Fibroblast of the aortic adventitia (primary cell): ENCODE results near the gene PDGFB. TPM values are rescaled to one million over a fixed set of nuclear protein-coding genes. Genes with fewer than 3 reads are reported as not detected.
A peak's percentile ranks its signal among the peaks of the same experiment; 100 is the strongest.

Experiments
- DNase-seq: peaks from one replicate; pipeline ENCODE4 v3.0.0-alpha.2; 2010; ENCODE audit warnings: low read depth
- H3K4me3 ChIP-seq: 2 replicates; pipeline ENCODE4 v1.5.1; 2011; ENCODE audit warnings: low read depth, mild to moderate bottlenecking, control low read depth, low read length, moderate library complexity
- total RNA-seq: library from RNA; depleted of rRNA; stranded (reverse); fragments of >200 nt; gene quantifications from 2 replicates; pipeline ENCODE4 v1.2.3, GENCODE V29; 2012; ENCODE audit warnings: low replicate concordance
- TF ChIP-seq, protein P1 (sequence below): IDR thresholded peaks from 2 replicates; pipeline ENCODE4 v1.5.1; 2011; ENCODE audit warnings: mild to moderate bottlenecking, low read length, control low read depth, inconsistent platforms; ENCODE audit not compliant: insufficient read depth

The PDGFB gene
- total RNA-seq, 1 donor: 0.09 TPM

DNA sequence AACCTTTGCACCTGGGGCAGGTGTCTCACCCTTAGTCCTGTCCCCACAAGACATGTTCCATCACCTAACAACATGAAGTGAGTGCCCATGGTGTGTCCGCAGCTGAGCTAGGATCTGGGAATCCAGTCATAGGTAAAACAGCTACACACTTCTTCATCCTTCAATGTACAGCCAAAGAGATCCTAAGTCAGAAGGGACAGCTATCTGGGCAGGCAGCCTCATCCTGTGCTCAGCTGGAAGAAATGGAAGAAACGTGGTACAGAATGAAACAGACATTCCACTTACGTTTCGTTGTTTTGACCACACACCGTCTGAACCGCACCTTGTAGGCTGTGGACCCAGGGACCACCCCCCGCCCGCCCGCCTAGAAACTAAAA is 30.8 kb downstream of the PDGFB start:
- DNase-seq: no peak
- TF ChIP-seq, protein P1, sequence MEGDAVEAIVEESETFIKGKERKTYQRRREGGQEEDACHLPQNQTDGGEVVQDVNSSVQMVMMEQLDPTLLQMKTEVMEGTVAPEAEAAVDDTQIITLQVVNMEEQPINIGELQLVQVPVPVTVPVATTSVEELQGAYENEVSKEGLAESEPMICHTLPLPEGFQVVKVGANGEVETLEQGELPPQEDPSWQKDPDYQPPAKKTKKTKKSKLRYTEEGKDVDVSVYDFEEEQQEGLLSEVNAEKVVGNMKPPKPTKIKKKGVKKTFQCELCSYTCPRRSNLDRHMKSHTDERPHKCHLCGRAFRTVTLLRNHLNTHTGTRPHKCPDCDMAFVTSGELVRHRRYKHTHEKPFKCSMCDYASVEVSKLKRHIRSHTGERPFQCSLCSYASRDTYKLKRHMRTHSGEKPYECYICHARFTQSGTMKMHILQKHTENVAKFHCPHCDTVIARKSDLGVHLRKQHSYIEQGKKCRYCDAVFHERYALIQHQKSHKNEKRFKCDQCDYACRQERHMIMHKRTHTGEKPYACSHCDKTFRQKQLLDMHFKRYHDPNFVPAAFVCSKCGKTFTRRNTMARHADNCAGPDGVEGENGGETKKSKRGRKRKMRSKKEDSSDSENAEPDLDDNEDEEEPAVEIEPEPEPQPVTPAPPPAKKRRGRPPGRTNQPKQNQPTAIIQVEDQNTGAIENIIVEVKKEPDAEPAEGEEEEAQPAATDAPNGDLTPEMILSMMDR: no peak
- H3K4me3 ChIP-seq: no peak overlapping the region

DNA sequence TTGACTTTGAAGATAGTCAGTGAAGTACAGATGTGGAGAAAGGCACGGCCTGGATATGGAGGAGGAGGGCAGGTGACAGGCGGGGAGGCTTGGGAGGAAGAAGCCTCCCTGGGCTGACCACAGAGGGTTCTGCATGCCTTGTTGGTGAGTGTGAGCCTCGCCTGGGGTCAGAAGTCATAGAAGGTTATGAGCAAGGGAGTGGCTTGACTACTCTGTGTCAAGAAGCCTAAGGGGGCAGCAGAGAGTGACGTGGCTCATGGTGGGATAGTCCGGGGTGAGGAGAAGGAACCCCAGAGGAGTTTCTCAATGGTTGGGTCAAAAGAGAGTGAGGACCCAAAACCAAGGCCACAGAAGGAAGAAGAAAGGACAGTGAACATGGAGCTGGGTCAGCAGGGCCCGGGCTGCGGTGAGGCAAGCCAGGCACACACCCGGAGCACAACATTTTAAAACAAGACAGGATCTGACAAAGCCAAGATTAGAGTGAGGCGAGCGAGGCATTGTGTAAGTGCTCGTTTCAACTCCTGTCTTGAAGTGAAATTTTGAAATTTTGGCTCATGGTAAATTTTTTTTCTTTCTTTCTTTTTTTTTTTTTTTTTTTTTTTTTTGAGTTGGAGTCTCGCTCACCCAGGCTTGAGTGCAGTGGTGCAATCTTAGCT is 31.9 kb downstream of the PDGFB start:
- no peak overlapping the region for H3K4me3 ChIP-seq
- TF ChIP-seq, protein P1: peak; percentile 1
- peak; percentile 50 for DNase-seq

DNA sequence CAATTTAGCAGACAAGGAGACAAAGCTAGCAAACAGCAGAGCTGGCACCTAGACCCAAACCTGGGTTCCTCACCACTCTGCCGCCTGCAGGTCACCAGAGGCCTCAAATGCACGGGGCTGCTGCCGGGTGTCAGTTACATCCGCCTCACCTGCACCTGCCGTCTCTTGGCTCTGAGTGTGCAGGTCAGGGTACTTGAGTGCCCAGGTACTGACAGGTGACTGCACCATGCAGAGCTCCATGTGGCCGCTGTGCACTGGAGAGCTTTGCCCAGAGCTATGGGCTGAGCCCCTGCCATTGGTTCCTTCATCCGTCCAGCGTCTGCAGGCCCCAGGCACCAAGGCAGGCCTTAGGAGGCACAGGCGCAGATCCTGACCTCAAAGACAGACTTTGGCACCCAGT is 35.0 kb downstream of the PDGFB start:
- no peak for DNase-seq
- no peak overlapping the region for H3K4me3 ChIP-seq
- TF ChIP-seq, protein P1: no peak

DNA sequence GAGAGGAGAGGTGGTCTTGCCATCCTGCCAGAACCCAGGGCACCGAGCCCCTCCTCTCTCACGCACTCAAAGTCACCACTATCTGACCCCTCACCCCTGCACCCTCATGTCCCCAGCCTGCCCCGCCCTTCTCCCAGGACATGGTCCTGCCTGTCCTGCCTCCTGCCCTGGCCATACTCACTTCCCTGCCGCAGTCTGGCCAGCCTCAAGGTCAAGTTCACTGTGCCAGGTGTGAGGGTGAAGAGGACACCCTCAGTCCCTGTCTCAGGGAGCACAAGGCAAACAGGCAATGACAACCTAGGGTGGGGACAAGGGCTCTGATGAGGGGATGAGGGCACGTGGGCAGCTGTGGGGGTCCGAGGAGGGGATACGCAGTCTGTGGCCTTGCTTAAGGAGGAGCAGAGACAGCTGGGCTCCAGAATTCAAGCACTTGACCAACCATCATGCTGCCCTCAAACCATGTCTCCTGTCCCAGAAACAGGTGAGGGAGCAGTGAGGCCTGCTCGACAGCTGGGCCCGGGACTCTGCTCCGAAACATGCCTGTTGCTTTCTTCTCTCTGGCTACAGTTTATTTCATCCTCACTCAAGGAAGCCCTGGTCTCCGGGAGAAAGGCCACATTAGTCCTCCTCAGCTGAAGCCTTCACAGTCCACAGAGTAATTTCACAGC is 36.6 kb downstream of the PDGFB start:
- TF ChIP-seq, protein P1: no peak
- no peak overlapping the region for H3K4me3 ChIP-seq
- DNase-seq: no peak

DNA sequence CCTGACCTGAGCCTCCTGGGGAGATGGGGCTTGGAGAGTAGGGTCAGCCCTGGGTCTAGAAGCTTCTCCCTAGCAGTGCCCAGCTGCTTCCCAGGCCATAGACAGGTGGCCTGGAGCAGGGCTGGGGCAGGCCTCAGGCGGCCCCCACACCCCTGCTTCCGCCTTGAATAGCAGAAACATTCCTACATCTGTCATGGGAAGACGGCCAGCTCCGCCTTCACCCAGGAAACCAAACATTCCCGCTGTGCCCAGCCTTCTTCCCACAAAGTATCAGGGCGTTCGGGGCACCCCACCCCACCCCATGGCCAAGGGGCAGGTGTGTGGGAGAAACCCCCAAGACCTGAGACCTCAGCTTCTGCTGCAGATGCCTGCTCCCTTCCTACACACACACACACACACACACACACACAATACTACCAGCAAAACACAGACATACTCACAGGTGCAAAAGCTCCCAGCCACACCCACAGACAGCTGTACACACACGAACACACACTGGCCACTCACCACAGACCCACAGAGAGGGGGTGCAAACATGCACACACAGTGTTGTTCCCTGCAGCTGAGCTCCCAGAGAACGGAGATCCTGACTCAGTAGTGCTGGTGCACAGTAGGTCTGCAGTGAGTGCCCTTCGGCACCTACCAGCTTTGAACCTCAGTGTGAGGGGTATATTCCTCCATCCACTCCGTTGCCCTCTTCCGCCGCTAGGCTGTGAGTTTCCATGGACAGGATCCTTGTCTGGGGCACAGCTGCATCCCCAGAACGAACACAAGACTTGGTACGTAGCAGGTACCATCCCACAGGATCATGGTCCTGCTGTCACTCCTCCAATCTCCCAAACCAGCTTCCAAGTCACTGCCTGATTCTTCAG is 37.4 kb downstream of the PDGFB start:
- H3K4me3 ChIP-seq: no peak overlapping the region
- DNase-seq: no peak
- TF ChIP-seq, protein P1: no peak

DNA sequence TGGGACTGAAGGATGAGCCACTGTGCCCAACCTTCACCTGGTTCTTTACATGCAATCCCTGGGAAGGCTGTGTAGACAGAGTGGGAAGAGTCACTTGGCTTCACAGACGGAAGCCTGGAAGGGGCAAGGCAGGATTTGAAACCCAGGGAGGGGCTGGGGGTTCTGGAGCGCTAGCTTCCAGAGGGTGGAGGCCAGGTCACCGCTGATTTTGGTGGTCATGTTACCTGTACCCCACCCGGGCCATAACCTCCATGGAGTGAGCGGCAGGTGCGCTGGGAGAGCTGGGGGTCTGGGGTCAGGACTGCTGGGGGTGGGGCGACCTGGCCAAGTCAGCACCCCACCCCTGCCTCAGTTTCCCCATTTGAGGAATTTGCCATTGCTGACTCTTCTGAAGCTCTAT is 38.3 kb downstream of the PDGFB start:
- no peak overlapping the region for H3K4me3 ChIP-seq
- DNase-seq: no peak
- TF ChIP-seq, protein P1: no peak
